OCI-LY7 (cell line): ENCODE measurements around the gene GAP43.

Experiments used
- EZH2phosphoT487 ChIP-seq: fragments of 200-600 bp; sonication (generic); IDR thresholded peaks from 2 replicates; pipeline ENCODE4 v1.6.1; 2018; ENCODE audit warnings: low read depth, borderline replicate concordance, mild to moderate bottlenecking, mixed run types, antibody characterized with exemption, low read length, moderate library complexity, mixed read lengths
- TF ChIP-seq, protein P1 (sequence below): fragments of 200-600 bp; sonication (generic); conservative IDR thresholded peaks from 2 replicates; pipeline ENCODE4 v1.5.1; 2014; ENCODE audit warnings: mild to moderate bottlenecking, antibody characterized with exemption, low read length, moderate library complexity, mixed read lengths

DNA sequence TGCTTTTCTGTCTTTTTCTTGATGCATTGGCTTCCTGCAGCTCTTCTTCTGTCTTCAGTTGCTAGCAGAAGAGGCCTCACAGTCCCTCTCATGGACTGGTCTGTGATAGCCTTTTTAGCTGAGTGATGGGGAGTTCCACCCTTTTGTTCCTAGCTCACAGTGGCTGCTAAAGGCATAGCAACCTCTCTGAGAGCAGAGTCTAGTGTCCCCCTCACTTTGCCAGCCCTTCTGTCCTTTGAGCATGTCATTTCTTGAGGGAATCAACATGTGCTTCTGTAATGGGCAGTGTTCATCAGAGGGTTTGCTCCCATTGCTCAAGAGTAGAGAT is 44.4 kb downstream of the GAP43 start:
- TF ChIP-seq, protein P1, sequence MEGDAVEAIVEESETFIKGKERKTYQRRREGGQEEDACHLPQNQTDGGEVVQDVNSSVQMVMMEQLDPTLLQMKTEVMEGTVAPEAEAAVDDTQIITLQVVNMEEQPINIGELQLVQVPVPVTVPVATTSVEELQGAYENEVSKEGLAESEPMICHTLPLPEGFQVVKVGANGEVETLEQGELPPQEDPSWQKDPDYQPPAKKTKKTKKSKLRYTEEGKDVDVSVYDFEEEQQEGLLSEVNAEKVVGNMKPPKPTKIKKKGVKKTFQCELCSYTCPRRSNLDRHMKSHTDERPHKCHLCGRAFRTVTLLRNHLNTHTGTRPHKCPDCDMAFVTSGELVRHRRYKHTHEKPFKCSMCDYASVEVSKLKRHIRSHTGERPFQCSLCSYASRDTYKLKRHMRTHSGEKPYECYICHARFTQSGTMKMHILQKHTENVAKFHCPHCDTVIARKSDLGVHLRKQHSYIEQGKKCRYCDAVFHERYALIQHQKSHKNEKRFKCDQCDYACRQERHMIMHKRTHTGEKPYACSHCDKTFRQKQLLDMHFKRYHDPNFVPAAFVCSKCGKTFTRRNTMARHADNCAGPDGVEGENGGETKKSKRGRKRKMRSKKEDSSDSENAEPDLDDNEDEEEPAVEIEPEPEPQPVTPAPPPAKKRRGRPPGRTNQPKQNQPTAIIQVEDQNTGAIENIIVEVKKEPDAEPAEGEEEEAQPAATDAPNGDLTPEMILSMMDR, result no peak
- TF ChIP-seq EZH2phosphoT487, result no peak
